Prostate gland (tissue), 2 donors: ENCODE data around the gene DAPL1.

Experiments
- POLR2A ChIP-seq: fragments of 450-650 bp; IDR thresholded peaks from one replicate; pipeline ENCODE4 v1.6.1; 2016; ENCODE audit warnings: antibody characterized with exemption, mild to moderate bottlenecking
- POLR2AphosphoS5 ChIP-seq: sonication (generic); formaldehyde crosslinking; IDR thresholded peaks from one replicate; pipeline ENCODE4 v1.6.1; 2017; ENCODE audit warnings: antibody characterized with exemption
- TF ChIP-seq, protein P1 (sequence below), 4 experiments: fragments of 200-600 bp in 2 of 4; fragments of 450-650 bp in 2 of 4; sonication (generic) in 2 of 4; IDR thresholded peaks; 1 replicate in 3 of 4; 2 replicates in 1 of 4; pipeline ENCODE4 v1.5.1; 2016 to 2019; ENCODE audit warnings: antibody characterized with exemption in 4 of 4, mild to moderate bottlenecking in 2 of 4, moderate library complexity in 2 of 4

DNA sequence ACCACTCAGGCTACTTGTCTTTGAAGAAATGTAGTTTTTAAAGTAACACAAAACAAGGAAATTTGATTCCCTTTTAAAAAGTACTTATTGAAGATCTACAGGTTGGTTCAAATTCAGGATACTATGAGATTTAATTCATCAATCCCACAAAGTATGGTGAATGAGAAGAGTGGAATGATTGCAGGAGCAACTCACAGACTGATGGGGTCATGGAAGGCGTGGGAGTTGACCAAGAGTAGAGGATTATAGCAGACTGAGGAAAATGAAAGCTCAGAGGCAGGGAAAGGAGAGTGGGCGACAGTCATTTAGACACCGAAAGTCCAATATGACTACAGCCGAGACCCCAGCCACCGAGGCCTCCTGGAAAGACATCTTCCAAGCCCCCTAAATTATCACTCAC lies 12.5 kb upstream of the DAPL1 start:
- TF ChIP-seq, protein P1, sequence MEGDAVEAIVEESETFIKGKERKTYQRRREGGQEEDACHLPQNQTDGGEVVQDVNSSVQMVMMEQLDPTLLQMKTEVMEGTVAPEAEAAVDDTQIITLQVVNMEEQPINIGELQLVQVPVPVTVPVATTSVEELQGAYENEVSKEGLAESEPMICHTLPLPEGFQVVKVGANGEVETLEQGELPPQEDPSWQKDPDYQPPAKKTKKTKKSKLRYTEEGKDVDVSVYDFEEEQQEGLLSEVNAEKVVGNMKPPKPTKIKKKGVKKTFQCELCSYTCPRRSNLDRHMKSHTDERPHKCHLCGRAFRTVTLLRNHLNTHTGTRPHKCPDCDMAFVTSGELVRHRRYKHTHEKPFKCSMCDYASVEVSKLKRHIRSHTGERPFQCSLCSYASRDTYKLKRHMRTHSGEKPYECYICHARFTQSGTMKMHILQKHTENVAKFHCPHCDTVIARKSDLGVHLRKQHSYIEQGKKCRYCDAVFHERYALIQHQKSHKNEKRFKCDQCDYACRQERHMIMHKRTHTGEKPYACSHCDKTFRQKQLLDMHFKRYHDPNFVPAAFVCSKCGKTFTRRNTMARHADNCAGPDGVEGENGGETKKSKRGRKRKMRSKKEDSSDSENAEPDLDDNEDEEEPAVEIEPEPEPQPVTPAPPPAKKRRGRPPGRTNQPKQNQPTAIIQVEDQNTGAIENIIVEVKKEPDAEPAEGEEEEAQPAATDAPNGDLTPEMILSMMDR (IDR thresholded peaks at IDR 0.05) = no peak
- no peak for TF ChIP-seq POLR2A
- no peak for TF ChIP-seq POLR2AphosphoS5
